ENCODE data around the gene RNF6. TPM values are rescaled to one million over a fixed set of nuclear protein-coding genes. Genes with fewer than 3 reads are reported as not detected.
A peak's percentile ranks its signal among the peaks of the same experiment; 100 is the strongest.

Gene RNF6
- total RNA-seq, 1 donor from 2014 or later = 15.8 TPM

- Histone ChIP-seq H3K9me3 (no peaks in the 10 kb centered on the region), H3K27ac (no peak overlapping the region), H3K36me3 (peaks cover 42 to 74% of the 10 kb centered on the region in 2 donors), H3K27me3 (no peaks in the 10 kb centered on the region), H3K4me1 (peaks cover 0 to 12% of the 10 kb centered on the region in 2 donors), H3K4me3 (no peak overlapping the region)
- TF ChIP-seq CTCF (IDR thresholded peaks at IDR 0.05) = no peak
- DNase-seq (ENCODE audit: low spot score in 2 of 2) = no peak
- intact Hi-C loops (cut with DNase I) = no loop called here
Observed at GRCh38 chr13:26216042-26216441, 6.1 kb downstream of the RNF6 start.

GRCh38 chr13:26213982-26214381 lies 8.1 kb downstream of the RNF6 start:
- no peak for TF ChIP-seq CTCF (IDR thresholded peaks at IDR 0.05)
- intact Hi-C loops (cut with DNase I) = no loop called here
- DNase-seq (ENCODE audit: low spot score in 2 of 2) = no peak
- Histone ChIP-seq H3K36me3 (peaks cover 42 to 87% of the 10 kb centered on the region in 2 donors), H3K4me3 (no peak overlapping the region), H3K4me1 (no peaks in the 10 kb centered on the region), H3K27ac (no peak overlapping the region), H3K27me3 (no peaks in the 10 kb centered on the region), H3K9me3 (no peaks in the 10 kb centered on the region)

GRCh38 chr13:26213345-26213744 lies 8.8 kb downstream of the RNF6 start:
- no peak overlapping the region for H3K27ac ChIP-seq
- no peak for DNase-seq (ENCODE audit: low spot score in 2 of 2)
- intact Hi-C loops (cut with DNase I) = no loop called here
- TF ChIP-seq CTCF (IDR thresholded peaks at IDR 0.05) = no peak
- H3K36me3 ChIP-seq = peaks cover 49 to 84% of the 10 kb centered on the region in 2 donors
- no peaks in the 10 kb centered on the region for H3K9me3 ChIP-seq
- H3K4me1 ChIP-seq = no peaks in the 10 kb centered on the region
- H3K4me3 ChIP-seq = no peak overlapping the region
- no peaks in the 10 kb centered on the region for H3K27me3 ChIP-seq

- H3K27ac ChIP-seq = no peak overlapping the region
- peaks cover 17 to 62% of the 10 kb centered on the region in 2 donors for H3K36me3 ChIP-seq
- TF ChIP-seq CTCF (IDR thresholded peaks at IDR 0.05) = no peak
- H3K4me3 ChIP-seq = no peak overlapping the region
- no peaks in the 10 kb centered on the region for H3K27me3 ChIP-seq
- DNase-seq (ENCODE audit: low spot score in 2 of 2) = no peak
- intact Hi-C loops (cut with DNase I) = no loop called here
- H3K4me1 ChIP-seq = peaks cover 0 to 6% of the 10 kb centered on the region in 2 donors
- no peaks in the 10 kb centered on the region for H3K9me3 ChIP-seq
Observed at GRCh38 chr13:26208287-26208686, 13.8 kb downstream of the RNF6 start.

- no peaks in the 10 kb centered on the region for H3K9me3 ChIP-seq
- H3K4me3 ChIP-seq = no peak overlapping the region
- no peaks in the 10 kb centered on the region for H3K27me3 ChIP-seq
- H3K4me1 ChIP-seq = peaks cover 0 to 14% of the 10 kb centered on the region in 2 donors
- intact Hi-C loops (cut with DNase I) = no loop called here
- peak overlapping the region; percentile 31 to 66 for H3K27ac ChIP-seq
- TF ChIP-seq CTCF (IDR thresholded peaks at IDR 0.05) = no peak
- peaks cover 0 to 13% of the 10 kb centered on the region in 2 donors for H3K36me3 ChIP-seq
- no peak for DNase-seq (ENCODE audit: low spot score in 2 of 2)
Observed at GRCh38 chr13:26202365-26202972, 19.6 kb downstream of the RNF6 start.

GRCh38 chr13:26200811-26201210 lies 21.3 kb downstream of the RNF6 start:
- Histone ChIP-seq H3K9me3 (peaks cover 0 to 10% of the 10 kb centered on the region in 2 donors), H3K27me3 (no peaks in the 10 kb centered on the region), H3K4me1 (peaks cover 0 to 14% of the 10 kb centered on the region in 2 donors), H3K4me3 (no peak overlapping the region), H3K36me3 (peaks cover 0 to 6% of the 10 kb centered on the region in 2 donors), H3K27ac (no peak overlapping the region)
- DNase-seq (ENCODE audit: low spot score in 2 of 2) = no peak
- no peak for TF ChIP-seq CTCF (IDR thresholded peaks at IDR 0.05)
- intact Hi-C loops (cut with DNase I) = no loop called here
